ENCODE results near the gene SIRT4. TPM values are rescaled to one million over a fixed set of nuclear protein-coding genes. Genes with fewer than 3 reads are reported as not detected.
A peak's percentile ranks its signal among the peaks of the same experiment; 100 is the strongest.

Gene SIRT4
- total RNA-seq, 3 donors from 2014 or later = 0.53 to 3.9 (median 2.8) TPM

DNA sequence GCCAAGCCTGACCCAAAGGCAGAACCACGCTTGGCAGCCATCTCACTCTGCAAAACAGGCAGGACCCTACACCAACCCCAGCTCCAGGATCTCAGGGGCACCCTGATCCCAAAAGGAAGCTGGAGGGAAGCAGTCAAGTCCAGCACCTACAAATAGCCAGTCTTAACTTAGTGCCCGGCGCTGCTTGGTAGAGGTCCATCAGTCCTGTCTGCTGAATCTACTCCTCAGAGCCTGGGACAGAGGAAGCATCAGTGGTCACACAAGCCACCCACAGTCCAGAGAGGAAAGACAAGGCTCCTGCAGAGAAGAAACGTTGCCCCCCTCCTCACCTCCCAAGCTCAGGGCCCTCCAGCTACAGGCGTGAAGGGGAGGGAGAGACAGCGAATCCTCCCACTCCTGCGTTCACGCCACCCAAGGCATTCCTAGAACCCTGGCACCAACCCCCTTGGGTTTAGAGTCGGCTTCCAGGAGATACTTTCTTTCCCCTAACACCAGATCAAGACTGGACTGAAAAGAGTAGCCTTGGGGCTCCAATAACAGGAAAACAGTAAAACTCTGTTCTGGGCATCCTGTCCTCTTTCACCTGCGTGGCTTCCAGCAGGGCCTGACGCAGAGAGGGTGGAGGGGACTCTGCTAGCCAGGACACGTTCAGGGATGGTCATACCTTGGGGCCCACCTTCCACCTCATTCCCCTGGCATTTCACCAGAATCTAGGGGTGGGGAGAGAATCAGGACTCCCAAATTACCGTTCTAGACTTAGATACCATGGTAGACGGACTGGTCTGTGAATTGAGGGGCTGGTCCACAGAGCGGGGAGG is 37.8 kb upstream of the SIRT4 start:
- DNase-seq = no peak

DNA sequence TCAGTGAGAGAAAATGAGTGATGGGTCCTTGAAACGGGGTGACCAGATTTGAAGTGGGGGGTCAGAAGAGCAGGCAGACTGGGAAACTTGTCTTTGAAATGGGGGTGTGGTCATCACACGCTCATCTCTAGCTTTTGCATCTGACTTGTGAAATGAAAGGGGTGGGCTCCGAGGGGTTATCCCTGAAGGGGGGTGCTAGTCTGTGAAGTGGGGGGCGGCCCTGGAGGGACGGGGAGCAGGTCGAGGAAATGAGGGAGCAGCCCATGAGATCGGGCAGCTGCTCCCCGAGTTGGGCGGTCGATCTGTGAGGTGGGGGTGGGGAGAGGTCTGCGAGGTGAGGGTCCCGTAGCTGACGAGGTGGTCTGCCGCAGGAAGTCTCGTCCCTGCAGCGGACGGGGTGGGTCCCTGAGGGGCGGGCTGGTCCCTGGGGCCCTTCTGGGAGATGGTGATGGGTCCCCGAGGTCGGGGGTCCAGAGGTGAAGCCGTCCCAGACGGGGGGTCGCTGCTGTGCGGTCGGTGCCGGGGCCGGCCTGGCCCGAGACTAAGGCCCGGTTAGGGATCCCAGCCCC is 37.1 kb upstream of the SIRT4 start:
- DNase-seq (peak in 1 of 3 donors; percentile 70), ATAC-seq (no peak)
- H3K9me3 ChIP-seq = no peaks in the 10 kb centered on the region
- peaks cover 33% of the 10 kb centered on the region for H3K4me1 ChIP-seq (ENCODE audit: low read depth)
- TF ChIP-seq, protein P1, sequence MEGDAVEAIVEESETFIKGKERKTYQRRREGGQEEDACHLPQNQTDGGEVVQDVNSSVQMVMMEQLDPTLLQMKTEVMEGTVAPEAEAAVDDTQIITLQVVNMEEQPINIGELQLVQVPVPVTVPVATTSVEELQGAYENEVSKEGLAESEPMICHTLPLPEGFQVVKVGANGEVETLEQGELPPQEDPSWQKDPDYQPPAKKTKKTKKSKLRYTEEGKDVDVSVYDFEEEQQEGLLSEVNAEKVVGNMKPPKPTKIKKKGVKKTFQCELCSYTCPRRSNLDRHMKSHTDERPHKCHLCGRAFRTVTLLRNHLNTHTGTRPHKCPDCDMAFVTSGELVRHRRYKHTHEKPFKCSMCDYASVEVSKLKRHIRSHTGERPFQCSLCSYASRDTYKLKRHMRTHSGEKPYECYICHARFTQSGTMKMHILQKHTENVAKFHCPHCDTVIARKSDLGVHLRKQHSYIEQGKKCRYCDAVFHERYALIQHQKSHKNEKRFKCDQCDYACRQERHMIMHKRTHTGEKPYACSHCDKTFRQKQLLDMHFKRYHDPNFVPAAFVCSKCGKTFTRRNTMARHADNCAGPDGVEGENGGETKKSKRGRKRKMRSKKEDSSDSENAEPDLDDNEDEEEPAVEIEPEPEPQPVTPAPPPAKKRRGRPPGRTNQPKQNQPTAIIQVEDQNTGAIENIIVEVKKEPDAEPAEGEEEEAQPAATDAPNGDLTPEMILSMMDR (IDR thresholded peaks at IDR 0.05) = no peak
- H3K4me3 ChIP-seq = peak overlapping the region; percentile 50
- H3K36me3 ChIP-seq (ENCODE audit: low read depth) = no peaks in the 10 kb centered on the region
- intact Hi-C loops (cut with DNase I, micrococcal nuclease) = loop anchor here in 1 of 2 donors (5.0 kb wide), 1 partner anchor 38 kb away; no protein-coding TSS in a partner anchor

More for the DNA sequence above, 37.8 kb upstream of the SIRT4 start:
- intact Hi-C loops (cut with DNase I, micrococcal nuclease) = no loop called here
- ATAC-seq = no peak
- peaks cover 33% of the 10 kb centered on the region for H3K4me1 ChIP-seq (ENCODE audit: low read depth)
- TF ChIP-seq, protein P1 (IDR thresholded peaks at IDR 0.05) = no peak
- H3K4me3 ChIP-seq = no peak overlapping the region
- no peaks in the 10 kb centered on the region for H3K36me3 ChIP-seq (ENCODE audit: low read depth)
- no peaks in the 10 kb centered on the region for H3K9me3 ChIP-seq

DNA sequence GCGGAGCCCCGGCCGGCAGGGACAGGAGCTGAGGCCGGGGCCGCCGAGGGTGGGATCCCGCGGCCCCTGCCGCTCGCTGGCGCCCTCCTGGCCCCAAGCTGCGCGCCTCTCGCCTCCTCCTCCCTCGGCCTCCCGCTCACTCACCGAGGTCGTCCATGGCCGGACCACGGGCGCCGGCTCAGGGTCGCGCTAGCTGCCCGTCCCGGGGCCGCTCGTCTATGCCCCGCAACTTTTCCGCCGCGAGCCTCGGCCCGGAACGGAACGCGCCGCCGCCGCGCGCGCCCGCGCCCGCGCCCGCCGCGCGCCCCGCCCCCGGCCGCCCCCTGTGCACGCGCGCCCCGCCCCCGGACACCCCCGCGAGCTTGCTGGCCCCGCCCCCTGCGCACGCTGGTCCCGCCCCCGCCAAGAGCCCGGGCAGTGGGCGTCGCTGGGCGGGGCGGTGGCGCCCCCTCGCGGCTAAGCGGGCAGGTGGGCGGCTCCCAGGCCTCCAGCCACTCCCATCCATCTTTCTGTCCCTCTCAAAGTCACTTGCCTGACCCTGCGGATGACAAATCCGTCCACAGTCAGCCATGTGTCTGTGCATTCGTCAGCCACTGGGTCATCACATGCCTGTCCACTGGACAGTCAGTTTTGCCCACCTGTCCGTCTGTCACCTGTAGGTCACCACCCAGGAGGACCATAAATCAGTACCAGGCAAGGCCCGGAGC is 36.5 kb upstream of the SIRT4 start, which contains the start of gene PXN:
Gene PXN (minus strand): TSS at position 258 of the 707 bp plus-strand sequence. CDS start 101 bp downstream, at position 157.
- ATAC-seq (peak; percentile 94), DNase-seq (peak; percentile 91 to 94 (median 92))
- Histone ChIP-seq H3K4me3 (peak within 1 kb of the TSS; percentile 50), H3K36me3 (ENCODE audit: low read depth) (no peaks in the 10 kb centered on the region), H3K9me3 (no peaks in the 10 kb centered on the region), H3K4me1 (ENCODE audit: low read depth) (peaks cover 33% of the 10 kb centered on the region)
- intact Hi-C loops (cut with DNase I, micrococcal nuclease) = loop anchor here (2.0 to 5.0 kb wide), 2 partner anchors 37 to 38 kb away; no protein-coding TSS in a partner anchor
- TF ChIP-seq, protein P1 (IDR thresholded peaks at IDR 0.05) = peak; percentile 76

DNA sequence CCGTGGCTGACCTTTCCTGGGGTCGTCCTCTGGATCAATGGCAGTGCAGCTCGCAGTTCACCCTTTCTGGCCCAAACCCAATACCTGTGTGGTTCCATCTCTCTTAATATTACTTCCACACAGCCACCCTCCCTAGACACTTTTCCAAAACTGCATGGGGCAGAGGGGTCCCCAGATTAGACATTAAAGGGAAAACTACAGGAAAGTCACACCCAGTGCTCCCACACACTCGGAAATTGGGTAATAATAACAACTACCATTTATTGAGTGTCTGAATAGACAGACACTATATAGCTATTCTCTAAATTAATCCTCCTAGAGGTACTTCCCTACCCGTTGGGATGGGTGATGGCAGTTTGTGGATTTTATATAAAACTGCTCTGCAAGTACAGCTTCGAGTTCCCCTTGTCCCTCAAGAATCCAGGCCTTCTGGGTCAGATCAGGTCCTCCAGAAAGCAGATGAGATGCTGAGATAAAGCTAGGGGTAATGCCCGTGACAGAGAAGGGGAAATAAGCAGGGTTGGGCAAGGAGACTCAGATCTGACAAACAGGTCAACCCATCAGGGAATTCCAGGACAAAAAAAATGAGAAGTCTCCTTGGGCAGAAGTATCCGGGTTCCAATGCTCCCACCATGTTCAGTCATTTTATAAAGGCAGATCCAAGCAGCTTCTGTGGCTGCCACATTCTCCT is 35.8 kb upstream of the SIRT4 start:
- ATAC-seq (no peak), DNase-seq (no peak)
- peaks cover 33% of the 10 kb centered on the region for H3K4me1 ChIP-seq (ENCODE audit: low read depth)
- intact Hi-C loops (cut with DNase I, micrococcal nuclease) = loop anchor here (2.0 to 5.0 kb wide), 2 partner anchors 38 to 39 kb away; no protein-coding TSS in a partner anchor
- no peak overlapping the region for H3K4me3 ChIP-seq
- TF ChIP-seq, protein P1 (IDR thresholded peaks at IDR 0.05) = no peak
- H3K36me3 ChIP-seq (ENCODE audit: low read depth) = no peaks in the 10 kb centered on the region
- no peaks in the 10 kb centered on the region for H3K9me3 ChIP-seq

DNA sequence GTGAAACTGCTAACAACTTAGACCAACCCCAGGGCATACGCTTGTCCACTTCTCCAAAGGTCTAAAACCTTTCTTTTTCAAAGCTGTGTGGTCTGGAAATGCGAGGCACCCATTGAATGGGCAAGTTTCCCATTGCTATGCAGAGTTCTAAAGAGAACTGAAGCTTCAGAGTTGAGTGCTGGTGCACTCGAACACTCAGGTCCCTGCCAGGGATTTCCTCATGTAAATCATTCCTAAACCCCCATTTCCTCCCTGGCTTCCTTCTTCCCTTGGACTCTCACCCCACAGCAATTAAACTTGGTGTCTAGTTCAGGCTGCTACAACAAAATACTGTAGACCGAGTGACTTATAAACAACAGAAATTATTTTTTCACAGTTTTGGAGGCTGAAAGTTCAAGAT is 34.4 kb upstream of the SIRT4 start:
- intact Hi-C loops (cut with DNase I, micrococcal nuclease) = loop anchor here (2.0 to 5.0 kb wide), 2 partner anchors 39 to 40 kb away; no protein-coding TSS in a partner anchor
- DNase-seq (peak in 1 of 3 donors; percentile 23), ATAC-seq (peak; percentile 63)
- TF ChIP-seq, protein P1 (IDR thresholded peaks at IDR 0.05) = no peak
- peaks cover 22% of the 10 kb centered on the region for H3K4me1 ChIP-seq (ENCODE audit: low read depth)
- H3K36me3 ChIP-seq (ENCODE audit: low read depth) = no peaks in the 10 kb centered on the region
- no peak overlapping the region for H3K4me3 ChIP-seq
- no peaks in the 10 kb centered on the region for H3K9me3 ChIP-seq
